ENCODE results near the gene TBL1XR1.
A peak's percentile ranks its signal among the peaks of the same experiment; 100 is the strongest.
"Not testable (repeated sequence)": the region's sequence is repeated elsewhere in the genome, so short reads cannot be mapped to it uniquely, and the experiment has no call there.

The TBL1XR1 gene

GRCh38 chr3:177193275-177193674 lies 4.0 kb downstream of the TBL1XR1 start:
- not testable (repeated sequence) for H3K4me3 ChIP-seq (ENCODE audit: low read depth in 1 of 2, low read length in 2 of 2); H3K9ac ChIP-seq (ENCODE audit: low read length); H3K27me3 ChIP-seq (ENCODE audit: control insufficient read depth in 1 of 2, insufficient read depth in 2 of 2, low read length in 2 of 2); H3K27ac ChIP-seq (ENCODE audit: low read depth, low read length); H3K36me3 ChIP-seq (ENCODE audit: insufficient read depth, low read length); H3K9me3 ChIP-seq (ENCODE audit: low read length)
- peaks cover 30% of the 10 kb centered on the region for H3K4me1 ChIP-seq (ENCODE audit: insufficient read depth, low read length)

DNA sequence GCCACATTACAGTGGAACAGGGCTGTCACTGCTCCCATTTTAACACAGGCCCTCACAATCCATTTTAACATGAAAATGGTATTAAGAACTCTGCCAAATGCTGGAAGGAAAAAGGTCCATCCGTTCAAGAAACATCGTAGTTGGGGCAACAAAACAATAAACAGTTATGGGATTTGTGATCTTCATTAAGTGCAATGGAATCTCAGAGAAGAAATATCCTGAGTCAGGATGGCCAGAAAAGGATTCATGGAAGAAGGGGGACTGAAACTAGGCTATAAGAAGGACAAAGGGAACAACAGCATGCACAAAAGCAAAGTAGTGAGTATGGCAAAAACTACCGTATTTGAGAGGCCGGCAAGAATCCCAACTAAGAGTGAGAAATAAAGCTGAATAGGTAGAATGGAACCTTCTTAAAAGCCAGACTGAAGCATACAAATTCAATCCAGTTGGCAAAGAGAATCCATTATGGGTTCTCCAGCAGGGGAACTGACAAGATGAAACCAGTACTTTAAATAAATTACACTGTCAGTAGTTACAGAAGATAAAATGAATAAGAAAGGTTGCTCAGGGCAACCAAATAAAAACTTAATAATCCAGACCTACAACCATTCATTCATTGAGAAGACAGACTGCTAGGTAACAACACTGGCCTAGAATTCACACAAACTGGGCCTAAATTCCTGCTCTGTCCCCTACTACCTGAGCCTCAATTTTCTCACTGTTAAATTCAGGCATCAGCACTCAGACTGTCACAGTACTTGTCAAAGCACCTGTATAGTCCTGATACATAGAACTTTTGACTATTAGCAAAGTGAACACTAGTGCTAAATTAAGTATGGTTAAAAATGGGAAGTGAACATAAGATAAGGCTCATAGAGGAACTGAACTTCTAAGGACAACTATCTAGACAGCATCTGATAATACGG lies 6.3 kb downstream of the TBL1XR1 start:
- no peak overlapping the region for H3K9ac ChIP-seq (ENCODE audit: low read length)
- no peaks in the 10 kb centered on the region for H3K36me3 ChIP-seq (ENCODE audit: insufficient read depth, low read length)
- H3K27me3 ChIP-seq (ENCODE audit: control insufficient read depth in 1 of 2, insufficient read depth in 2 of 2, low read length in 2 of 2): no peaks in the 10 kb centered on the region
- H3K9me3 ChIP-seq (ENCODE audit: low read length): no peaks in the 10 kb centered on the region
- H3K4me3 ChIP-seq (ENCODE audit: low read depth in 1 of 2, low read length in 2 of 2): no peak overlapping the region
- H3K27ac ChIP-seq (ENCODE audit: low read depth, low read length): peak overlapping the region; percentile 72
- H3K4me1 ChIP-seq (ENCODE audit: insufficient read depth, low read length): peaks cover 34% of the 10 kb centered on the region

GRCh38 chr3:177190184-177190583 lies 7.1 kb downstream of the TBL1XR1 start:
- not testable (repeated sequence) for H3K4me3 ChIP-seq (ENCODE audit: low read depth in 1 of 2, low read length in 2 of 2); H3K36me3 ChIP-seq (ENCODE audit: insufficient read depth, low read length); H3K9me3 ChIP-seq (ENCODE audit: low read length); H3K27ac ChIP-seq (ENCODE audit: low read depth, low read length); H3K27me3 ChIP-seq (ENCODE audit: control insufficient read depth in 1 of 2, insufficient read depth in 2 of 2, low read length in 2 of 2); H3K9ac ChIP-seq (ENCODE audit: low read length)
- H3K4me1 ChIP-seq (ENCODE audit: insufficient read depth, low read length): peaks cover 38% of the 10 kb centered on the region

GRCh38 chr3:177188325-177188724 lies 9.0 kb downstream of the TBL1XR1 start:
- H3K27ac ChIP-seq (ENCODE audit: low read depth, low read length); H3K36me3 ChIP-seq (ENCODE audit: insufficient read depth, low read length); H3K9ac ChIP-seq (ENCODE audit: low read length); H3K27me3 ChIP-seq (ENCODE audit: control insufficient read depth in 1 of 2, insufficient read depth in 2 of 2, low read length in 2 of 2); H3K9me3 ChIP-seq (ENCODE audit: low read length); H3K4me3 ChIP-seq (ENCODE audit: low read depth in 1 of 2, low read length in 2 of 2): not testable (repeated sequence)
- peaks cover 28% of the 10 kb centered on the region for H3K4me1 ChIP-seq (ENCODE audit: insufficient read depth, low read length)

- peaks cover 30% of the 10 kb centered on the region for H3K4me1 ChIP-seq (ENCODE audit: insufficient read depth, low read length)
- H3K9ac ChIP-seq (ENCODE audit: low read length): no peak overlapping the region
These were observed 11.0 kb downstream of the TBL1XR1 start for GRCh38 chr3:177186306-177186705.

DNA sequence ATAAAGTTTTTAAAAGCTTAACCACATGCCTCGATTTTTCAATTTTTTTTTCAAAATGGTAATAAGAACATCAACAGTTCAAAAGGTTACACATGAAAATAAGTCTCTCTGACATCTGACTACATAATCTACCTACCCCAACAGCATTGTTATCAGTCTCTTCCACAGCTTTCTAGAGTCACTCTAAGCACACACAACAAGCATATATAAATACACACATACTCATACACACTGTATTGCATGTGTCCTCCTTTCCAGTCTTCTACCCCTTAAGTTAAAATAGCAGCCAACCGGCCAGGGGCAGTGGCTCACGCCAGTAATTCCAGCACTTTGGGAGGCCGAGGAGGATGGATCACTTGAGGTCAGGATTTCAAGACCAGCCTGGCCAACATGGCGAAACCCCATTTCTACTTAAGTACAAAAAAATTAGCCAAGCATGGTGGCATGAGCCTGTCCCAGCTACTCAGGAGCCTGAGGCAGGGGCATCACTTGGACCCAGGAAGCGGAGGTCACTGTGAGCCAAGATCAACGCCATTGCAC lies 12.2 kb downstream of the TBL1XR1 start:
- Histone ChIP-seq H3K9me3 (ENCODE audit: low read length) (no peaks in the 10 kb centered on the region), H3K4me1 (ENCODE audit: insufficient read depth, low read length) (peaks cover 18% of the 10 kb centered on the region), H3K4me3 (ENCODE audit: low read depth in 1 of 2, low read length in 2 of 2) (no peak overlapping the region), H3K27ac (ENCODE audit: low read depth, low read length) (no peak overlapping the region), H3K36me3 (ENCODE audit: insufficient read depth, low read length) (no peaks in the 10 kb centered on the region), H3K9ac (ENCODE audit: low read length) (no peak overlapping the region), H3K27me3 (ENCODE audit: control insufficient read depth in 1 of 2, insufficient read depth in 2 of 2, low read length in 2 of 2) (no peaks in the 10 kb centered on the region)

More at GRCh38 chr3:177186306-177186705, 11.0 kb downstream of the TBL1XR1 start:
- Histone ChIP-seq H3K27me3 (ENCODE audit: control insufficient read depth in 1 of 2, insufficient read depth in 2 of 2, low read length in 2 of 2) (no peaks in the 10 kb centered on the region), H3K36me3 (ENCODE audit: insufficient read depth, low read length) (no peaks in the 10 kb centered on the region), H3K4me3 (ENCODE audit: low read depth in 1 of 2, low read length in 2 of 2) (no peak overlapping the region), H3K27ac (ENCODE audit: low read depth, low read length) (no peak overlapping the region), H3K9me3 (ENCODE audit: low read length) (no peaks in the 10 kb centered on the region)

DNA sequence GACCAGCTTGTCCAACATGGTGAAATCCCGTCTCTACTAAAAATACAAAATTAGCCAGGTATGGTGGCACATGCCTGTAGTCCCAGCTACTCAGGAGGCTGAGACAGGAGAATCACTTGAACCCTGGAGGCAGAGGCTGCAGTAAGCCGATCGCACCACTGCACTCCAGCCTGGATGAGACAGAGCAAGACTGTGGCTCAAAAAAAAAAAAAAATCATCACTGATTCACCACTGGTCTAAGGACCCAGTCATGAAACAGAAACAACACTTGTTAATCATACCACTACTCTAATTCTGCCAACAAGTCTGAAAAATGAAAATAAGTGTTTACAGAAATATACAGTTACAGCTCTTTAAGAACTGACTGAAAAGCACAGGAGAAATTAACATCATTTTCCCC lies 12.7 kb downstream of the TBL1XR1 start:
- not testable (repeated sequence) for H3K9me3 ChIP-seq (ENCODE audit: low read length); H3K9ac ChIP-seq (ENCODE audit: low read length); H3K36me3 ChIP-seq (ENCODE audit: insufficient read depth, low read length); H3K27me3 ChIP-seq (ENCODE audit: control insufficient read depth in 1 of 2, insufficient read depth in 2 of 2, low read length in 2 of 2); H3K4me3 ChIP-seq (ENCODE audit: low read depth in 1 of 2, low read length in 2 of 2); H3K27ac ChIP-seq (ENCODE audit: low read depth, low read length)
- peaks cover 23% of the 10 kb centered on the region for H3K4me1 ChIP-seq (ENCODE audit: insufficient read depth, low read length)

- Histone ChIP-seq H3K27me3 (ENCODE audit: control insufficient read depth in 1 of 2, insufficient read depth in 2 of 2, low read length in 2 of 2) (no peaks in the 10 kb centered on the region), H3K36me3 (ENCODE audit: insufficient read depth, low read length) (no peaks in the 10 kb centered on the region), H3K9me3 (ENCODE audit: low read length) (no peaks in the 10 kb centered on the region), H3K4me3 (ENCODE audit: low read depth in 1 of 2, low read length in 2 of 2) (no peak overlapping the region), H3K27ac (ENCODE audit: low read depth, low read length) (no peak overlapping the region), H3K4me1 (ENCODE audit: insufficient read depth, low read length) (peaks cover 27% of the 10 kb centered on the region), H3K9ac (ENCODE audit: low read length) (no peak overlapping the region)
These were observed 14.9 kb downstream of the TBL1XR1 start for GRCh38 chr3:177182352-177182751.

DNA sequence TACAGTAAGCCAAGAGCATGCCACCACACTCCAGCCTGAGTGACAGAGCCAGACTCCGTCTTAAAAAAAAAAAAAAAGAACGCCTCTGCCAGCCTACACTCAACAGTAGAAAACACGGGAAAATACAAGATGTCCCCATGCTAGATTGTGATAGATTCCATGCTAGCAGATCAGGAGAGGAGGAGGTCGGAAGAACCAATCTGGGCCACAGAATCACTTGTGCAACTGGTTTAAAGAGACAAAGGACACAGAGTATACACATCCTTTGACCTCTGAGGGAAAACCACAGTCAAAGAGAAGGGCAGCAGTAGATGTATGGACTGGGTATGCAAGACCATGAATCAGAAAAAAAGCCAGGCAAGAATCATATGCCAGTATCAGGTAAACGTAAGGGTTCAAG lies 15.9 kb downstream of the TBL1XR1 start:
- no peaks in the 10 kb centered on the region for H3K36me3 ChIP-seq (ENCODE audit: insufficient read depth, low read length)
- H3K4me3 ChIP-seq (ENCODE audit: low read depth in 1 of 2, low read length in 2 of 2): no peak overlapping the region
- peaks cover 23% of the 10 kb centered on the region for H3K4me1 ChIP-seq (ENCODE audit: insufficient read depth, low read length)
- no peaks in the 10 kb centered on the region for H3K27me3 ChIP-seq (ENCODE audit: control insufficient read depth in 1 of 2, insufficient read depth in 2 of 2, low read length in 2 of 2)
- H3K27ac ChIP-seq (ENCODE audit: low read depth, low read length): no peak overlapping the region
- no peaks in the 10 kb centered on the region for H3K9me3 ChIP-seq (ENCODE audit: low read length)
- no peak overlapping the region for H3K9ac ChIP-seq (ENCODE audit: low read length)

DNA sequence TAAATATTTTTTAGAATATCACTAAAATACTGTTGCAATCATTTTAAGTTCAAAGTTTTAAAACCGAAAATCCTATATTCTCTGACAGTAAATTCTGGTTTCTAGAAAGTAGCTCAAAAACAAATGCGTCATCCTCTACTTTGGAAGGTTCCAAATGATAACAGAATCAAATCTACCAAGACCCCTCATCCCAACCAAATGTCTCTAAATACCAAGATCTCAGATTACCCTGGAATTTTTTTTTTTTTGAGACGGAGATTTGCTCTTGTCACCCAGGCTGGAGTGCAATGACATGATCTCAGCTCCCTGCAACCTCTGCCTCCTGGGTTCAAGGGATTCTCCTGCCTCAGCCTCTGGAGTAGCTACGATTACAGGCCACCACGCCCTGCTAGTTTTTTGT lies 16.8 kb downstream of the TBL1XR1 start:
- no peaks in the 10 kb centered on the region for H3K36me3 ChIP-seq (ENCODE audit: insufficient read depth, low read length)
- no peak overlapping the region for H3K27ac ChIP-seq (ENCODE audit: low read depth, low read length)
- H3K4me1 ChIP-seq (ENCODE audit: insufficient read depth, low read length): peaks cover 18% of the 10 kb centered on the region
- H3K4me3 ChIP-seq (ENCODE audit: low read depth in 1 of 2, low read length in 2 of 2): no peak overlapping the region
- H3K9me3 ChIP-seq (ENCODE audit: low read length): no peaks in the 10 kb centered on the region
- H3K27me3 ChIP-seq (ENCODE audit: control insufficient read depth in 1 of 2, insufficient read depth in 2 of 2, low read length in 2 of 2): no peaks in the 10 kb centered on the region
- H3K9ac ChIP-seq (ENCODE audit: low read length): no peak overlapping the region

- Histone ChIP-seq H3K36me3 (ENCODE audit: insufficient read depth, low read length) (no peaks in the 10 kb centered on the region), H3K27ac (ENCODE audit: low read depth, low read length) (no peak overlapping the region), H3K9ac (ENCODE audit: low read length) (no peak overlapping the region), H3K4me1 (ENCODE audit: insufficient read depth, low read length) (peaks cover 17% of the 10 kb centered on the region), H3K4me3 (ENCODE audit: low read depth in 1 of 2, low read length in 2 of 2) (no peak overlapping the region), H3K9me3 (ENCODE audit: low read length) (no peaks in the 10 kb centered on the region), H3K27me3 (ENCODE audit: control insufficient read depth in 1 of 2, insufficient read depth in 2 of 2, low read length in 2 of 2) (no peaks in the 10 kb centered on the region)
These were observed 17.8 kb downstream of the TBL1XR1 start for GRCh38 chr3:177179281-177180067.
